D721Med (cell line): Measurements from ENCODE around the gene ISCA2.

Experiments
- DNase-seq: peaks from one replicate; pipeline ENCODE4 v3.0.0; 2011; ENCODE audit warnings: low spot score; ENCODE audit not compliant: insufficient read length
- FAIRE-seq: peaks from 2 replicates; lab custom pipeline; 2011; peaks lifted over from hg19 to GRCh38; lab: Jason Lieb, UNC
- CTCF ChIP-seq: IDR thresholded peaks from 2 replicates; pipeline ENCODE4 v1.5.1; 2012; ENCODE audit warnings: mild to moderate bottlenecking, control low read depth; ENCODE audit not compliant: insufficient read depth; ENCODE audit errors: missing control alignments

ISCA2 gene

GRCh38 chr14:74508292-74508731 is 14.7 kb downstream of the ISCA2 start:
- DNase-seq (no peak), FAIRE-seq (no peak)
- peak; percentile 39 for TF ChIP-seq CTCF

- DNase-seq, result no peak
- no peak for FAIRE-seq
- TF ChIP-seq CTCF, result no peak
Observed at GRCh38 chr14:74508844-74509428, 15.4 kb downstream of the ISCA2 start.

GRCh38 chr14:74509587-74510222 is 16.1 kb downstream of the ISCA2 start:
- no peak for FAIRE-seq
- no peak for TF ChIP-seq CTCF
- DNase-seq, result no peak

GRCh38 chr14:74510223-74510931 is 16.8 kb downstream of the ISCA2 start:
- DNase-seq (no peak), FAIRE-seq (no peak)
- TF ChIP-seq CTCF, result no peak

GRCh38 chr14:74510959-74511409 is 17.4 kb downstream of the ISCA2 start:
- TF ChIP-seq CTCF, result no peak
- FAIRE-seq, result no peak
- no peak for DNase-seq

- FAIRE-seq (no peak), DNase-seq (no peak)
Observed at GRCh38 chr14:74511966-74512830, 18.6 kb downstream of the ISCA2 start.

More at GRCh38 chr14:74511966-74512830, 18.6 kb downstream of the ISCA2 start:
- no peak for TF ChIP-seq CTCF
